Raji (cell line): ENCODE data around the gene APOC3.

Source experiments
- POLR2A ChIP-seq: IDR thresholded peaks from 2 replicates; pipeline ENCODE4 v1.6.1; 2011; ENCODE audit warnings: low read depth, low read length, control low read depth; ENCODE audit not compliant: insufficient read depth

The APOC3 gene

DNA sequence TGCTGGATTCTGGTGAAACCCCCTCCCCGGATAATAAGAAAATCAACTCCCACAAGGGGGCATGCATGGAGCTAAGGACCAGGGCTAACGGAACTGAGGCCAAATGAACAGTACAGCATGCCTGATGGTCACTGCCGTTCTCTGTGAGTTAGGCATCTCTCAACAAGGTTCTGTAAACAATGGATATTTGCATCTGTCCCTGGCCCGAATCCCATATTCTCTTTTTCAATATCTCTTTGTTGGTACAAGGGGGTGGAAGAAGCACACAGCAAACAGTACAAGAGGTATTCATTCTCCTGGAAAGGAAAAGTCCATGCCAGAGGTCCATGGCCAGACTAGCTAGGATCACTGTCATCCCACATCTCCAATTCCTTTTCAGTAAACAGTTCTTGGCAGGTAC lies 39.9 kb downstream of the APOC3 start:
- no peak for TF ChIP-seq POLR2A

- no peak for TF ChIP-seq POLR2A
Measured at GRCh38 chr11:116870054-116870453, 40.3 kb downstream of the APOC3 start.

DNA sequence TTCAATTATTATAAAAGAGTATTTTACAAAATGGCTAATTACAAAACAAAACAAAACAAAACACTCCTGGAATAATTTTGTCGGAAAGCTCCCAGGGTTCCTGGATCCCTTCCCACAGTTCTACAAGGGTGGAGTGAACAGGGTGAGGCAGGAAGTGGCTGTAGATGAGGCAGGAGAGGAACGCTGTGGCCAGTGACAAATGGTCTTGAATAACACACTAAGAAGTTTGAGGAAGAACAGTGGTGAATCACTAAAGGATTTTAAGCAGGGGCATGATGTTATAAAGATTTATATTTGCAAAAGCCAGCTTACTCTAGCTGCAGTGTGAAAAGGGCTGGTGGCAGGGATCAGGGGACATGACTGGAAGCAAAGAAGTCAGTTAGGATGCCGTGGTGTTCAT lies 41.5 kb downstream of the APOC3 start:
- no peak for TF ChIP-seq POLR2A

- no peak for TF ChIP-seq POLR2A
Measured at GRCh38 chr11:116873381-116873780, 43.7 kb downstream of the APOC3 start.

- TF ChIP-seq POLR2A, result no peak
Measured at GRCh38 chr11:116874251-116874650, 44.5 kb downstream of the APOC3 start.

GRCh38 chr11:116875194-116875593 lies 45.5 kb downstream of the APOC3 start:
- no peak for TF ChIP-seq POLR2A

- TF ChIP-seq POLR2A, result no peak
Measured at GRCh38 chr11:116876656-116877055, 46.9 kb downstream of the APOC3 start.

DNA sequence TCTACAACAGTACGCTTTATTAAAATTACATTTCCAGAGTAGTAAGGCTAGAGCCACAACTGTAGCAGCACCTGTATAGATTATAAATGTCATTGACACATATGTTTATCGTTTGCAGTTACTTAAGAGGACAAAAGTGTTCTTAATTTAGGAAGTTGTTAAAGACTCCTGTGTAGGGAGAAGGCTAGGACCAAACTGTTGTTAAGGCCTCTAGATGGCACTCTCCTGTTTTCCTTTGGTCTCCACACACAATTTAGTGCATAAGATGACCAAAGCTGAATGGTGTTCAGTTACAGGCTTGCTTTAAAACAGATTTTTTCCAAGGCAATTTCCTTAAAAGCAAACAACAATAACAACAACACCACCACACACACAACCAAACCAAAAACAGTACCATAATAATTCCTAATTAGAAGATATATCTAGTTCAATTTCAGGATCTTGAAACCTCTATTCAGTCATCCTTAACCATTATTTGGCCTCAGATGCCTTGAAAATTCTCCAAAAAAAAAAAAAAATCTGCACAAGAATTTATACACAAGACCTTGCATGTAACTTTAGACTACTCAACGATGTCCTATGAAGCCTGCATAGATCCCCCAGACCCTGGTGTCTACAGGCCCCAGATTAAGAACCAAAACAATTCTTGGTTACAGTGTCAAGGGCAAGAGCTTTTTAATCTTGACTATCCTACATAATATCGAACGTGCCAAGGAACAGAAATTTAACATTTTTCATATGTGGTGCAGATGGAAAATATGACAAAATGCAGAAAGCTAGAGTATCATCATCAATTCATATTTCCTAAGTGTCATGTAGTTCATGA lies 50.3 kb downstream of the APOC3 start:
- TF ChIP-seq POLR2A, result no peak

DNA sequence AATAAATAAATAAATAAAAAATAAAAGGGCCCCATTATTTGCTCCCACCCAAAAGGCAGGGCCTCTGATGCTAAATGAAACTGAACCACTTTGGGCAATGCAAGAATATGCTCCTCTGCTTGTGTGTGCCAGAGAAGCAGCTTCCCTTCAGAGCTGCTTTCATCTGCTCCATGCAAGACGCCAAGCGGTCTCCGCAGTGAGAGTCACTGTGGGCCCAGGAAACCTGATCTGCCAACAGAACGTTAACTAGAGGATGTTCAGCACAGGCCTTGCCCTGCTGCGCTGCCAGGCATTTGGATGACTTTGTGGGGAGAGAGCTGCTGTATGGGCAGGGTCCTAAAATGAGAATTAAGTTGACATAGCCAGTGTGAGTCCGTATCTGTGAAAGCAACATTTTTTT lies 51.4 kb downstream of the APOC3 start:
- TF ChIP-seq POLR2A, result no peak

- TF ChIP-seq POLR2A, result no peak
Measured at GRCh38 chr11:116882386-116882785, 52.7 kb downstream of the APOC3 start.
